Common myeloid progenitor, CD34-positive (primary cell): ENCODE measurements around the gene BTBD9.

Source experiments
- CTCF ChIA-PET: fragments of 350-600 bp; sonication (Branson Sonifier 250); formaldehyde crosslinking; loops from one replicate; lab custom pipeline; 2021; ENCODE audit warnings: antibody characterized with exemption; lab: Charles Lee
- POLR2A ChIA-PET: fragments of 350-600 bp; sonication (Branson Sonifier 250); formaldehyde crosslinking; loops from one replicate; lab custom pipeline; 2021; ENCODE audit warnings: antibody characterized with exemption; lab: Charles Lee
- DNase-seq, 3 donors: peaks; one replicate each; pipeline versions ENCODE4 v3.0.0 to v3.0.0-alpha.2; 2013
- H3K27ac ChIP-seq, 2 experiments: 1 replicate in 1 of 2; 2 replicates in 1 of 2; pipeline ENCODE4 v1.7.0; 2013; ENCODE audit warnings: inconsistent platforms in 2 of 2, low read length in 2 of 2, mild to moderate bottlenecking in 2 of 2, low read depth in 1 of 2, moderate library complexity in 1 of 2; ENCODE audit not compliant: severe bottlenecking in 2 of 2, insufficient read depth in 1 of 2, poor library complexity in 1 of 2
- H3K27me3 ChIP-seq, 5 experiments: replicated peaks in 2 of 5; 1 replicate in 3 of 5; 2 replicates in 2 of 5; pipeline versions ENCODE4 v1.6.1 to v1.7.0; 2013; ENCODE audit warnings: low read length in 4 of 5, mild to moderate bottlenecking in 2 of 5, moderate library complexity in 2 of 5, inconsistent platforms in 1 of 5; ENCODE audit not compliant: insufficient read depth in 5 of 5, control insufficient read depth in 4 of 5
- H3K36me3 ChIP-seq, 4 experiments: 1 replicate in 2 of 4; 2 replicates in 2 of 4; pipeline versions ENCODE4 v1.6.1 to v1.7.0; 2013; ENCODE audit warnings: low read length in 3 of 4, control low read depth in 1 of 4, mild to moderate bottlenecking in 1 of 4; ENCODE audit not compliant: control insufficient read depth in 4 of 4, insufficient read depth in 4 of 4
- H3K4me1 ChIP-seq, 4 experiments: 1 replicate in 3 of 4; 2 replicates in 1 of 4; pipeline versions ENCODE4 v1.6.1 to v1.7.1; 2013; ENCODE audit warnings: low read length in 3 of 4, mild to moderate bottlenecking in 3 of 4, control low read depth in 1 of 4, inconsistent platforms in 1 of 4, moderate library complexity in 1 of 4; ENCODE audit not compliant: control insufficient read depth in 4 of 4, insufficient read depth in 4 of 4; ENCODE audit errors: control extremely low read depth in 1 of 4
- H3K4me3 ChIP-seq, 7 experiments: 1 replicate in 4 of 7; 2 replicates in 3 of 7; pipeline versions ENCODE4 v1.5.1 to v1.7.0; 2013; ENCODE audit warnings: mild to moderate bottlenecking in 7 of 7, low read length in 6 of 7, moderate library complexity in 6 of 7, inconsistent platforms in 2 of 7, low read depth in 2 of 7, control low read depth in 1 of 7; ENCODE audit not compliant: insufficient read depth in 4 of 7, control insufficient read depth in 1 of 7; ENCODE audit errors: extremely low read depth in 1 of 7
- H3K9me3 ChIP-seq, 5 experiments: 1 replicate in 4 of 5; 2 replicates in 1 of 5; pipeline versions ENCODE4 v1.6.1 to v1.7.1; 2013; ENCODE audit warnings: low read length in 4 of 5, mild to moderate bottlenecking in 2 of 5, inconsistent platforms in 1 of 5, low read depth in 1 of 5, moderate library complexity in 1 of 5; ENCODE audit not compliant: control insufficient read depth in 4 of 5, insufficient read depth in 2 of 5; ENCODE audit errors: control extremely low read depth in 1 of 5
- WGBS: methylation state at CpG from one replicate; pipeline ENCODE4 v1.1.5; 2013; ENCODE audit not compliant: insufficient coverage; 5-methylcytosine and 5-hydroxymethylcytosine counted together

BTBD9 gene

GRCh38 chr6:38188677-38189335, 450.9 kb downstream of the BTBD9 start:
- Histone ChIP-seq H3K4me1 (no peaks in the 10 kb centered on the region), H3K27ac (no peak overlapping the region), H3K27me3 (no peaks in the 10 kb centered on the region), H3K4me3 (no peak overlapping the region), H3K9me3 (no peaks in the 10 kb centered on the region), H3K36me3 (peaks cover 0 to 2% (median 0%) of the 10 kb centered on the region in 4 experiments)
- DNase-seq, result no peak
- CTCF ChIA-PET, result no interaction called here
- POLR2A ChIA-PET, result no interaction called here
- 98% methylated on average over 14 of the region's 14 CpGs for WGBS

- DNase-seq, result no peak
- H3K4me3 ChIP-seq, result no peak overlapping the region
- no peaks in the 10 kb centered on the region for H3K9me3 ChIP-seq
- H3K27ac ChIP-seq, result no peak overlapping the region
- POLR2A ChIA-PET, result interaction anchor here (0.6 kb wide), 1 partner anchor 279 kb away, joined by 3 read pairs; no protein-coding TSS in a partner anchor
- peaks cover 0 to 2% (median 0%) of the 10 kb centered on the region in 4 experiments for H3K36me3 ChIP-seq
- H3K27me3 ChIP-seq, result no peaks in the 10 kb centered on the region
- H3K4me1 ChIP-seq, result no peaks in the 10 kb centered on the region
- CTCF ChIA-PET, result no interaction called here
- 94% methylated on average over 20 of the region's 20 CpGs for WGBS
Observed at GRCh38 chr6:38187811-38188590, 451.7 kb downstream of the BTBD9 start.

- CTCF ChIA-PET, result no interaction called here
- no peak for DNase-seq
- POLR2A ChIA-PET, result no interaction called here
- Histone ChIP-seq H3K9me3 (no peaks in the 10 kb centered on the region), H3K4me1 (no peaks in the 10 kb centered on the region), H3K27ac (no peak overlapping the region), H3K27me3 (no peaks in the 10 kb centered on the region), H3K36me3 (peaks cover 0 to 2% (median 0%) of the 10 kb centered on the region in 4 experiments), H3K4me3 (no peak overlapping the region)
- 93% methylated on average over 8 of the region's 8 CpGs for WGBS
Observed at GRCh38 chr6:38187325-38187724, 452.4 kb downstream of the BTBD9 start.

- DNase-seq, result no peak
- Histone ChIP-seq H3K4me1 (no peaks in the 10 kb centered on the region), H3K27me3 (no peaks in the 10 kb centered on the region), H3K9me3 (no peaks in the 10 kb centered on the region), H3K27ac (no peak overlapping the region), H3K4me3 (no peak overlapping the region), H3K36me3 (peaks cover 0 to 2% (median 0%) of the 10 kb centered on the region in 4 experiments)
- ChIA-PET POLR2A (no interaction called here), CTCF (interaction anchor here (1.1 kb wide), 1 partner anchor 52 kb away, joined by 4 read pairs; no protein-coding TSS in a partner anchor)
- WGBS, result 96% methylated on average over 6 of the region's 8 CpGs
Observed at GRCh38 chr6:38185752-38186151, 454.0 kb downstream of the BTBD9 start.

GRCh38 chr6:38185244-38185643, 454.5 kb downstream of the BTBD9 start:
- CTCF ChIA-PET, result no interaction called here
- no peaks in the 10 kb centered on the region for H3K27me3 ChIP-seq
- peaks cover 0 to 2% (median 0%) of the 10 kb centered on the region in 4 experiments for H3K36me3 ChIP-seq
- H3K9me3 ChIP-seq, result no peaks in the 10 kb centered on the region
- no peak overlapping the region for H3K4me3 ChIP-seq
- 94% methylated on average over 6 of the region's 6 CpGs for WGBS
- H3K4me1 ChIP-seq, result no peaks in the 10 kb centered on the region
- POLR2A ChIA-PET, result no interaction called here
- H3K27ac ChIP-seq, result no peak overlapping the region
- no peak for DNase-seq

GRCh38 chr6:38184585-38185080, 455.1 kb downstream of the BTBD9 start:
- Histone ChIP-seq H3K36me3 (peaks cover 0 to 2% (median 0%) of the 10 kb centered on the region in 4 experiments), H3K27me3 (no peaks in the 10 kb centered on the region), H3K27ac (no peak overlapping the region), H3K4me3 (no peak overlapping the region), H3K4me1 (no peaks in the 10 kb centered on the region), H3K9me3 (no peaks in the 10 kb centered on the region)
- POLR2A ChIA-PET, result no interaction called here
- CTCF ChIA-PET, result no interaction called here
- 96% methylated on average over 11 of the region's 11 CpGs for WGBS
- DNase-seq, result no peak
